Measurements from ENCODE around the gene ICE1. TPM values are rescaled to one million over a fixed set of nuclear protein-coding genes. Genes with fewer than 3 reads are reported as not detected.

ICE1 gene
- total and polyA plus RNA-seq, 2 donors (not counting 1 experiment from before 2014, with no cell fraction given) = 6.5 to 39.7 TPM

- Mint-ChIP-seq H3K4me3 (no peak overlapping the region), H3K9me3 (ENCODE audit: insufficient read depth) (peaks cover 4% of the 10 kb centered on the region), H3K27me3 (no peaks in the 10 kb centered on the region), H3K27ac (no peak overlapping the region), H3K4me1 (no peaks in the 10 kb centered on the region)
- peaks cover 0 to 23% (median 6%) of the 10 kb centered on the region in 3 donors for H3K9me3 ChIP-seq (ENCODE audit: control extremely low read depth in 1 of 3, control insufficient read depth in 2 of 3, insufficient read depth in 1 of 3, low read length in 2 of 3)
- H3K27ac ChIP-seq (ENCODE audit: low read length in 2 of 2) = no peak overlapping the region
- ChIA-PET POLR2A (no interaction called here), CTCF (no interaction called here)
- WGBS (ENCODE audit: insufficient coverage) = 94% methylated on average over 3 of the region's 4 CpGs
- H3K9ac ChIP-seq (ENCODE audit: low read length) = no peak overlapping the region
- H3K36me3 ChIP-seq (replicated peaks in 1 of 2; ENCODE audit: control extremely low read depth in 1 of 2, control insufficient read depth in 1 of 2, extremely low read depth in 1 of 2, insufficient read depth in 2 of 2, low read length in 1 of 2) = no peaks in the 10 kb centered on the region
- H3K79me2 ChIP-seq (ENCODE audit: control insufficient read depth, insufficient read depth, low read length) = no peaks in the 10 kb centered on the region
- no peak for DNase-seq
- H4K20me1 ChIP-seq (ENCODE audit: control insufficient read depth, insufficient read depth, low read length, poor library complexity, severe bottlenecking) = no peaks in the 10 kb centered on the region
- no peak for ATAC-seq (ENCODE audit: low read depth)
- H2AFZ ChIP-seq (ENCODE audit: insufficient read depth, low read depth, low read length, poor library complexity, severe bottlenecking) = no peak overlapping the region
- H3K4me2 ChIP-seq (replicated peaks; ENCODE audit: low read depth, low read length, poor library complexity, severe bottlenecking) = no peak overlapping the region
- intact Hi-C loops (cut with micrococcal nuclease) = no loop called here
- TF ChIP-seq EZH2 (IDR thresholded peaks at IDR 0.05; ENCODE audit: borderline replicate concordance, insufficient read depth, low read depth, low read length, poor library complexity, severe bottlenecking) (no peak), CTCF (IDR thresholded peaks at IDR 0.05) (no peak)
- no peaks in the 10 kb centered on the region for H3K27me3 ChIP-seq (replicated peaks in 1 of 4; ENCODE audit: control extremely low read depth in 1 of 4, control insufficient read depth in 3 of 4, insufficient read depth in 4 of 4, low read length in 3 of 4)
- H3K4me1 ChIP-seq (ENCODE audit: control insufficient read depth in 2 of 2, insufficient read depth in 2 of 2, low read length in 2 of 2) = no peaks in the 10 kb centered on the region
- H3K4me3 ChIP-seq (ENCODE audit: control extremely low read depth in 1 of 5, extremely low read depth in 1 of 5, insufficient read depth in 1 of 5, low read depth in 2 of 5, low read length in 4 of 5) = no peak overlapping the region
Measured at GRCh38 chr5:5403741-5404140, 18.7 kb upstream of the ICE1 start.

- H3K4me2 ChIP-seq (replicated peaks; ENCODE audit: low read depth, low read length, poor library complexity, severe bottlenecking) = no peak overlapping the region
- peaks cover 1 to 29% (median 13%) of the 10 kb centered on the region in 3 donors for H3K9me3 ChIP-seq (ENCODE audit: control extremely low read depth in 1 of 3, control insufficient read depth in 2 of 3, insufficient read depth in 1 of 3, low read length in 2 of 3)
- WGBS (ENCODE audit: insufficient coverage) = 100% methylated on average over 1 of the region's 5 CpGs
- no peaks in the 10 kb centered on the region for H3K36me3 ChIP-seq (replicated peaks in 1 of 2; ENCODE audit: control extremely low read depth in 1 of 2, control insufficient read depth in 1 of 2, extremely low read depth in 1 of 2, insufficient read depth in 2 of 2, low read length in 1 of 2)
- Mint-ChIP-seq H3K27me3 (no peaks in the 10 kb centered on the region), H3K4me3 (no peak overlapping the region), H3K27ac (no peak overlapping the region), H3K4me1 (no peaks in the 10 kb centered on the region), H3K9me3 (ENCODE audit: insufficient read depth) (peaks cover 4% of the 10 kb centered on the region)
- ChIA-PET POLR2A (no interaction called here), CTCF (no interaction called here)
- no peaks in the 10 kb centered on the region for H3K79me2 ChIP-seq (ENCODE audit: control insufficient read depth, insufficient read depth, low read length)
- no peak for DNase-seq
- no peak for ATAC-seq (ENCODE audit: low read depth)
- no peaks in the 10 kb centered on the region for H4K20me1 ChIP-seq (ENCODE audit: control insufficient read depth, insufficient read depth, low read length, poor library complexity, severe bottlenecking)
- no peak overlapping the region for H3K27ac ChIP-seq (ENCODE audit: low read length in 2 of 2)
- no peak overlapping the region for H2AFZ ChIP-seq (ENCODE audit: insufficient read depth, low read depth, low read length, poor library complexity, severe bottlenecking)
- no peaks in the 10 kb centered on the region for H3K27me3 ChIP-seq (replicated peaks in 1 of 4; ENCODE audit: control extremely low read depth in 1 of 4, control insufficient read depth in 3 of 4, insufficient read depth in 4 of 4, low read length in 3 of 4)
- no peak overlapping the region for H3K4me3 ChIP-seq (ENCODE audit: control extremely low read depth in 1 of 5, extremely low read depth in 1 of 5, insufficient read depth in 1 of 5, low read depth in 2 of 5, low read length in 4 of 5)
- no peaks in the 10 kb centered on the region for H3K4me1 ChIP-seq (ENCODE audit: control insufficient read depth in 2 of 2, insufficient read depth in 2 of 2, low read length in 2 of 2)
- intact Hi-C loops (cut with micrococcal nuclease) = no loop called here
- no peak overlapping the region for H3K9ac ChIP-seq (ENCODE audit: low read length)
- no peak for TF ChIP-seq EZH2 (IDR thresholded peaks at IDR 0.05; ENCODE audit: borderline replicate concordance, insufficient read depth, low read depth, low read length, poor library complexity, severe bottlenecking)
- TF ChIP-seq CTCF (IDR thresholded peaks at IDR 0.05) = no peak
Measured at GRCh38 chr5:5404381-5404780, 18.1 kb upstream of the ICE1 start.

Measured in B cell (primary cell).